OCI-M1 (cell line): ENCODE results near the gene ABHD16A.

ENCODE experiments used
- DNase-seq: peaks from one replicate; lab custom pipeline; 2025; lab: John Stamatoyannopoulos, UW

ABHD16A gene

GRCh38 chr6:31689249-31690110 lies 13.6 kb downstream of the ABHD16A start:
- DNase-seq: no peak

- DNase-seq: no peak
These were observed 15.0 kb downstream of the ABHD16A start for GRCh38 chr6:31687860-31688693.

GRCh38 chr6:31687321-31687720 lies 15.8 kb downstream of the ABHD16A start:
- DNase-seq: no peak

- DNase-seq: no peak
These were observed 16.6 kb downstream of the ABHD16A start for GRCh38 chr6:31686483-31686882.

DNA sequence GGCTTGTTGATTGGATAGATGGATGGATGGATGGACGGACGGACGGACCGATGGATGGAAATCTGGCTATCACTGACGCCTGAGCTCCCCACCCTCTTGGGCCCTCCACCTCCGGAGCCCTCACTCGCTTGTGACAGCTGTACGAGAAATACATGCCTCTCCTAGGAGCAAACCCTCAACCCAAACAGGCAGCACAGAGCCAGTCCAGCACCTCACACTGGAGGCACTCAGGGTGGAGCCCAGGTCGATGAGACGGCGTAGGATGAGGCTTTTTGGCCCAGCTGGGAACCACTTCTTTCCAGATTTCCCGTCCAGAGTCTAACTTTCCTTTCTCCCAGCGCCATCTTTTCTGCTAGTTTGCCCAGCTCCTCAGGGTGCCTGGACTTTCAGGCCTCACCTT lies 19.5 kb downstream of the ABHD16A start:
- no peak for DNase-seq

DNA sequence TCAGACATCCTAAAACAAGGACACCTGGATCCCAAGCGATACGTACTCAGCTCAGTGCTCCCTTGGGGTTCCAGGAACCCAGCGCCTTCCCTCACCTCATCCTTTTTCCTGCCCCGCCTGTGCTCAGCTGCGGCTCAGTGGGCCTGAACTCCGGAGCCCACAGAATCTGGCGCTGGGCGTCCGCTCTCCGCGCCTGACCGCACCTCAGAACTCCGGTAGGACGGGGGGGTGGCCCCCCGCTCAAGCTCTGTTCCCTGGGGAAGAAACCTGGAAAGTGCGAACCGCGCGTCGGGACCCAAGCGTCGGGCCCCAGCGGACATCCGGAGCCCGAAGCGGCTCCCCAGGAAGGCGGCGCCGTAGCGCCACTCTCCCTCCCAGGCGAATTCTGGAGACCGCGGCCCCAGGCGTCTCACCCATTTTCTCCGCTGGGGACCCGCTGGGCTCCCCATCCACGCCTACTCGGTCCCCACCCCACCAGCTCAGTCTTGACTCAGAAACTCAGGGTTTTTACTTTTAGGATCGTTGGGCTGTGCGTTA lies 21.9 kb downstream of the ABHD16A start:
- DNase-seq: peak; percentile 46

GRCh38 chr6:31680226-31681134 lies 22.6 kb downstream of the ABHD16A start, which contains the start of gene LY6G5C:
TSS of gene LY6G5C (minus strand) at chr6:31681067. CDS start at chr6:31680373, 694 bp downstream.
- peak; percentile 90 for DNase-seq

DNA sequence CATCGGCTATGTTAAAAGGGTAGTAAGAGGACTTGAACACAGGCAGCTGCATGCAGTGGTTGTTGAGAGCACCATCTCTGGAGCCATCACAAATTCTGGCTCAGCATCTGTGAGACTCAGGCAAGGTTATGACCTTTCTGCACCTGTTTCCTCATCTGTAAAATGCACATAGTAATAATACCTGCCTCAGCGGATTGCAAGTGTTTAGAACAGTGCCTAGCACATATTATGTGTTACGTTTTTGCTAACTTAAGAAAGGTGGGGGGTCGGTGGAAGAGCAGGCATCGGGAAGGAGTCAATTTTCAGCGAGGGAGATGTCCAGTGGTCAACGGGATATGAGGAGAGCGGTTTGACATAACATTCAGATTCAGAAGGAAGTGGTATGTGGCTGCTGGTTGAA lies 25.2 kb downstream of the ABHD16A start:
- DNase-seq: no peak

DNA sequence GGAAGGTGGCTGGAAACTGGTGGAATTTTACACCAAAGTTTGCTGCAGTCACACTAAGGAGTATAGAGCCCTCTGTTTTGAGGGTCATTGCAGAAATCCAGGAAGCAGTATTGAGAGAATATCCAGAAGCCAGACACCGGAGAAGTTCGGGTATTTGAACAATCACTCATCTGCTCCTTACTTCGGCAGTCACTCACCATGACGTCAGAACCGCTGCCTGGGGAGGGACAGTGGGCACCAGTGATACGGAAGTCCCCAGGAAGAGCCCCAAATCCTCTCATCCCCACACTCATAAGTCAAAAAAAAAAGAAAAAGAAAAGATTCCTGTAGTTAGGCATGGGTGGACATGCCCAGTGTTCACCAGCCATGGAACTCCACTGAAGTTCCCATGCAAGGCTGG lies 26.2 kb downstream of the ABHD16A start:
- DNase-seq: no peak

- DNase-seq: no peak
These were observed 26.7 kb downstream of the ABHD16A start for GRCh38 chr6:31676322-31676903.

GRCh38 chr6:31669676-31670075 lies 33.4 kb downstream of the ABHD16A start, which contains the start of gene LY6G5B:
TSS of gene LY6G5B (plus strand) at chr6:31669976. CDS start at chr6:31670951, 975 bp downstream.
- DNase-seq: no peak

DNA sequence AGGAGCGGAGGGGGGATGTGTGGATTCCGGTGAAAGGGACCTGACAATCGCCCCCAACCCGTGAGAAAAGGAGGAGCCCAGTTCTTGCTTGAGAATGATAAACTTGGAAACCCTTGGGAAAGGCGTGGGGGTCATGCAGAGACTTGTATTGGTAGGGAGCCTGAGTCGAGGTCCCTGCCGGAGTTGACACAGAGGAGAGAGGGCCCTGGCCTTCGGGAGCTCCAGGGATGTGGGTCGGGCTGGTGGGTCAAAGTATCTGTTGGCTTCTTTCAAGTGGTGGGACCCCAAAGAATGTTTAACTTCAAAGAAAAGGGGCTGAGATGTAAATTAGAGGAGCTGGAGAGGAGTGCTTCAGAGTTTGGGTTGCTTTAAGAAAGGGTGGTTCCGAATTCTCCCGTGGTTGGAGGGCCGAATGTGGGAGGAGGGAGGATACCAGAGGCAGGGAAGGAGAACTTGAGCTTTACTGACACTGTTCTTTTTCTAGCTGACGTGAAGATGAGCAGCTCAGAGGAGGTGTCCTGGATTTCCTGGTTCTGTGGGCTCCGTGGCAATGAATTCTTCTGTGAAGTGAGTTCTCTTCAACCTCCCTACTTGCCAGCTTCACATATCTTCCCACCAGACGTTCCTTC lies 36.7 kb downstream of the ABHD16A start:
- no peak for DNase-seq

- DNase-seq: peak; percentile 99
These were observed 37.4 kb downstream of the ABHD16A start, which contains the start of gene CSNK2B for GRCh38 chr6:31665501-31666336. TSS of gene CSNK2B (plus strand) at chr6:31666080. CDS start at chr6:31666832, 752 bp downstream.

DNA sequence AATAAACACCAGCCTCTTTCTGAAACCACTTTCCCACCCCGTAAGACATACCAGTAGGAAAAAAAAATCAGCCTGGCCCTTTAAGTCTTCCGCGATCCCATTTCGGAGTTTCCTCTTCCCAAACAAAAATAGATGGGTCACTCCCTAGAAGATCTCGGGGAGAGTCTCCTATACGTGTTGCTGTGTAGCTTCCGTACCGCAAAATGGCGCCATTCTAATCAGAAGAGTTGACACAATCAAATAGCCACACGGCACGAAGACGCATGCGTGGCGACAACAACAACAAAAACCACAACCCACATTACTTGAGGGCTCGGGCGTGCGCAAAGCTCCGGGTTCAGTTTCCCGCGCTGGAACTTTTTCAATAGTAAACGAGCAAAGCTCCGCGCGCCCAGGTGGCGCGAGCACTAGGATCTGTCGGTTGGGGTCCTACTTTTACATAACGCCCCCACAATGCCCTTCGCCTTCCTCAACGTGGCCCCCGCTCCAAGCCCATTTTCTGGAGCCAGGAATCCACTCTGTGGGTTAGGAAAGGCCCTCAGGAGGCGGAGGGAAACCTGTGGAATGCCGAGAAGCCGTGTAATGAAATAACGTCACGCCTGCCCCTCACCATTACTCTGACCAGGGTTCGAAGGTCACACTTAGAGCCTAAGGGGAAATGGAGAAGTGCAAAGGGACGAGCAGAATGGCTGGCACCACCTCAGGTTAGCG lies 38.2 kb downstream of the ABHD16A start, which contains the start of gene GPANK1:
TSS of gene GPANK1 (minus strand) at position 208 of the 711 bp plus-strand sequence. CDS start 519 bp downstream, outside the sequence.
- peak; percentile 98 for DNase-seq

DNA sequence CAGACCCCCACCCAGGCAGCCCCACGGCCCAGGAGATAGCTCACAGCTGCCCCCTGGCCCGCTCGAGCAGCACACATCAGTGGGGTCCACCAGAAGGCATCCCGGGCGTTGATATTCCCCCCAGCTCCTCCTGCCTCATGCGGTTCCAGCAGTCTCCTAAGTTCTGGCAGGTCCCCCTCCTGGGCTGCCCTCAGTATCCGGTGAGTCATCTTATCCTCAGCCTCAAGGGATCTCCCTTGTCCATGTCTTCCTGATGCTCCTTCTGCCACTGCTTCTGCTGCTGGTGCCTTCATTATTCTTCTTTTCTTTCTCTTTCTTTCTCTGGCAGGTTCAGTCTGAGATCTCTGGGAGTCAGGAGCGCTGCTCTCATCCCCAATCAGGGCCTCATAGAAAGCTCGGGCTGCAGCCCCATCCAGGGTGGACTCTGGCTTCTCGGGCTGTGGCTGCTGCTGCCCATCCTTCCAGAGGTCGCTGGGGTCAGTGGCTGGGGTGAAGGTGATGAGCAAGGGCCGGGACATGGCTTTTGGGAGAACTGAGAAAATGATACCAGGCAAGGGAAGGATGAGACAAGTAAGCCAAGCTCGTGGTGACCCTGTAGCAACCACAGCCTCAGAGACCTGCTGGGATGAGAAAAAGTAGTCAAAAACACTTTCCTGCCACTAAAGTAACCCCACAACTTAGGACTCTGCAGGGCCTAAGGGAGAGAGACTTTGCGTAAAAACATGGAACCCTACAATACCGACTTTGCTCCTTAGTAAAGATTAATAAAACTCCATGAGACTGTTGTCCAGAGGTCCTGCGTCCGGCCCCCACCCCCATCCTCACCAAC lies 38.9 kb downstream of the ABHD16A start:
- peak; percentile 56 for DNase-seq

GRCh38 chr6:31663126-31663960 lies 39.8 kb downstream of the ABHD16A start:
- DNase-seq: no peak
